ENCODE results near the gene CTNNAL1. TPM values are rescaled to one million over a fixed set of nuclear protein-coding genes. Genes with fewer than 3 reads are reported as not detected.

CTNNAL1 gene
- total RNA-seq, 2 experiments from 2014 or later = 23.2 to 25.9 TPM

GRCh38 chr9:109010746-109011145 is 2.6 kb downstream of the CTNNAL1 start:
- POLR2A ChIA-PET = interaction anchor here (1.0 kb wide), 1 partner anchor 108 kb away, joined by 4 read pairs; no protein-coding TSS in a partner anchor
- intact Hi-C loops (cut with micrococcal nuclease) = loop anchor here (1.0 to 5.0 kb wide), 3 partner anchors 91 to 1728 kb away; partner anchors contain the start of gene RAD23B
- Mint-ChIP-seq H3K36me3 (no peaks in the 10 kb centered on the region), H3K4me3 (peak overlapping the region; percentile 18), H3K27me3 (peaks cover 2% of the 10 kb centered on the region), H3K27ac (peak overlapping the region; percentile 36), H3K4me1 (ENCODE audit: low read depth) (peaks cover 25% of the 10 kb centered on the region), H3K9me3 (no peaks in the 10 kb centered on the region)
- CTCF ChIA-PET = interaction anchor here (1.0 kb wide), 1 partner anchor 57 kb away, joined by 4 read pairs; no protein-coding TSS in a partner anchor
- DNase-seq = peak; percentile 86

- H3K27ac Mint-ChIP-seq = no peak overlapping the region
- CTCF ChIA-PET = no interaction called here
- intact Hi-C loops (cut with micrococcal nuclease) = no loop called here
- peaks cover 12% of the 10 kb centered on the region for H3K36me3 Mint-ChIP-seq
- POLR2A ChIA-PET = no interaction called here
- no peak overlapping the region for H3K4me3 Mint-ChIP-seq
- no peak for DNase-seq
- peaks cover 11% of the 10 kb centered on the region for H3K4me1 Mint-ChIP-seq (ENCODE audit: low read depth)
- peaks cover under 1% of the 10 kb centered on the region for H3K27me3 Mint-ChIP-seq
- peaks cover 15% of the 10 kb centered on the region for H3K9me3 Mint-ChIP-seq
Measured at GRCh38 chr9:109005678-109006077, 7.6 kb downstream of the CTNNAL1 start.

GRCh38 chr9:109003116-109003515 is 10.2 kb downstream of the CTNNAL1 start:
- CTCF ChIA-PET = no interaction called here

GRCh38 chr9:109002141-109002540 is 11.2 kb downstream of the CTNNAL1 start:
- peaks cover 9% of the 10 kb centered on the region for H3K4me1 Mint-ChIP-seq (ENCODE audit: low read depth)
- H3K27ac Mint-ChIP-seq = no peak overlapping the region
- POLR2A ChIA-PET = no interaction called here
- H3K4me3 Mint-ChIP-seq = no peak overlapping the region
- intact Hi-C loops (cut with micrococcal nuclease) = no loop called here
- H3K9me3 Mint-ChIP-seq = peaks cover 15% of the 10 kb centered on the region
- DNase-seq = no peak
- CTCF ChIA-PET = no interaction called here
- H3K27me3 Mint-ChIP-seq = no peaks in the 10 kb centered on the region
- H3K36me3 Mint-ChIP-seq = peaks cover 12% of the 10 kb centered on the region

More at GRCh38 chr9:109003116-109003515, 10.2 kb downstream of the CTNNAL1 start:
- H3K27me3 Mint-ChIP-seq = no peaks in the 10 kb centered on the region
- POLR2A ChIA-PET = no interaction called here
- H3K27ac Mint-ChIP-seq = no peak overlapping the region
- H3K9me3 Mint-ChIP-seq = peaks cover 15% of the 10 kb centered on the region
- intact Hi-C loops (cut with micrococcal nuclease) = no loop called here
- peaks cover 9% of the 10 kb centered on the region for H3K4me1 Mint-ChIP-seq (ENCODE audit: low read depth)
- DNase-seq = no peak
- peaks cover 12% of the 10 kb centered on the region for H3K36me3 Mint-ChIP-seq
- H3K4me3 Mint-ChIP-seq = no peak overlapping the region

- CTCF ChIA-PET = no interaction called here
- Mint-ChIP-seq H3K36me3 (peaks cover 12% of the 10 kb centered on the region), H3K4me1 (ENCODE audit: low read depth) (peaks cover 9% of the 10 kb centered on the region), H3K9me3 (peaks cover 15% of the 10 kb centered on the region), H3K27me3 (no peaks in the 10 kb centered on the region), H3K4me3 (no peak overlapping the region), H3K27ac (no peak overlapping the region)
- intact Hi-C loops (cut with micrococcal nuclease) = no loop called here
- POLR2A ChIA-PET = no interaction called here
- no peak for DNase-seq
Measured at GRCh38 chr9:109001275-109001676, 12.0 kb downstream of the CTNNAL1 start.

GRCh38 chr9:108997112-108997511 is 16.2 kb downstream of the CTNNAL1 start:
- ChIA-PET CTCF (interaction anchor here (0.6 kb wide), 2 partner anchors 18 to 64 kb away, joined by 3 read pairs; no protein-coding TSS in a partner anchor), POLR2A (no interaction called here)
- no peaks in the 10 kb centered on the region for H3K27me3 Mint-ChIP-seq

GRCh38 chr9:108996643-108997042 is 16.7 kb downstream of the CTNNAL1 start:
- no peaks in the 10 kb centered on the region for H3K9me3 Mint-ChIP-seq
- H3K27ac Mint-ChIP-seq = no peak overlapping the region
- ChIA-PET CTCF (interaction anchor here (0.6 kb wide), 2 partner anchors 19 to 65 kb away, joined by 3 read pairs; no protein-coding TSS in a partner anchor), POLR2A (no interaction called here)
- intact Hi-C loops (cut with micrococcal nuclease) = no loop called here
- no peaks in the 10 kb centered on the region for H3K36me3 Mint-ChIP-seq
- H3K4me1 Mint-ChIP-seq (ENCODE audit: low read depth) = peaks cover 17% of the 10 kb centered on the region
- no peak for DNase-seq
- no peak overlapping the region for H3K4me3 Mint-ChIP-seq
- H3K27me3 Mint-ChIP-seq = no peaks in the 10 kb centered on the region

More at GRCh38 chr9:108997112-108997511, 16.2 kb downstream of the CTNNAL1 start:
- peaks cover under 1% of the 10 kb centered on the region for H3K36me3 Mint-ChIP-seq
- peaks cover under 1% of the 10 kb centered on the region for H3K9me3 Mint-ChIP-seq
- no peak overlapping the region for H3K4me3 Mint-ChIP-seq
- no peak overlapping the region for H3K27ac Mint-ChIP-seq
- DNase-seq = no peak
- intact Hi-C loops (cut with micrococcal nuclease) = no loop called here
- H3K4me1 Mint-ChIP-seq (ENCODE audit: low read depth) = peaks cover 17% of the 10 kb centered on the region

GRCh38 chr9:108994695-108995094 is 18.6 kb downstream of the CTNNAL1 start:
- intact Hi-C loops (cut with micrococcal nuclease) = no loop called here
- POLR2A ChIA-PET = no interaction called here

GRCh38 chr9:108991479-108991878 is 21.8 kb downstream of the CTNNAL1 start:
- ChIA-PET CTCF (no interaction called here), POLR2A (no interaction called here)
- Mint-ChIP-seq H3K9me3 (no peaks in the 10 kb centered on the region), H3K27me3 (no peaks in the 10 kb centered on the region), H3K4me3 (no peak overlapping the region), H3K4me1 (ENCODE audit: low read depth) (peaks cover 8% of the 10 kb centered on the region), H3K27ac (no peak overlapping the region), H3K36me3 (peaks cover 4% of the 10 kb centered on the region)
- DNase-seq = no peak
- intact Hi-C loops (cut with micrococcal nuclease) = no loop called here

More at GRCh38 chr9:108994695-108995094, 18.6 kb downstream of the CTNNAL1 start:
- no peak for DNase-seq
- no peak overlapping the region for H3K4me3 Mint-ChIP-seq
- H3K4me1 Mint-ChIP-seq (ENCODE audit: low read depth) = peaks cover 8% of the 10 kb centered on the region
- H3K36me3 Mint-ChIP-seq = peaks cover 4% of the 10 kb centered on the region
- no peak overlapping the region for H3K27ac Mint-ChIP-seq
- H3K27me3 Mint-ChIP-seq = no peaks in the 10 kb centered on the region
- CTCF ChIA-PET = no interaction called here
- H3K9me3 Mint-ChIP-seq = no peaks in the 10 kb centered on the region

GRCh38 chr9:108983885-108984284 is 29.4 kb downstream of the CTNNAL1 start:
- H3K27ac Mint-ChIP-seq = no peak overlapping the region
- no peak for DNase-seq
- H3K4me3 Mint-ChIP-seq = no peak overlapping the region
- no peaks in the 10 kb centered on the region for H3K9me3 Mint-ChIP-seq
- no peaks in the 10 kb centered on the region for H3K36me3 Mint-ChIP-seq
- CTCF ChIA-PET = no interaction called here
- no peaks in the 10 kb centered on the region for H3K4me1 Mint-ChIP-seq (ENCODE audit: low read depth)
- POLR2A ChIA-PET = no interaction called here
- no peaks in the 10 kb centered on the region for H3K27me3 Mint-ChIP-seq
- intact Hi-C loops (cut with micrococcal nuclease) = no loop called here

- intact Hi-C loops (cut with micrococcal nuclease) = no loop called here
- ChIA-PET POLR2A (no interaction called here), CTCF (no interaction called here)
- no peak for DNase-seq
- Mint-ChIP-seq H3K36me3 (no peaks in the 10 kb centered on the region), H3K27me3 (no peaks in the 10 kb centered on the region), H3K4me3 (no peak overlapping the region), H3K4me1 (ENCODE audit: low read depth) (no peaks in the 10 kb centered on the region), H3K27ac (no peak overlapping the region), H3K9me3 (no peaks in the 10 kb centered on the region)
Measured at GRCh38 chr9:108980893-108981292, 32.4 kb downstream of the CTNNAL1 start.

GRCh38 chr9:108978205-108978604 is 35.1 kb downstream of the CTNNAL1 start:
- H3K4me1 Mint-ChIP-seq (ENCODE audit: low read depth) = no peaks in the 10 kb centered on the region
- no peak for DNase-seq
- ChIA-PET POLR2A (no interaction called here), CTCF (no interaction called here)
- H3K36me3 Mint-ChIP-seq = no peaks in the 10 kb centered on the region
- no peaks in the 10 kb centered on the region for H3K27me3 Mint-ChIP-seq
- H3K4me3 Mint-ChIP-seq = no peak overlapping the region
- H3K9me3 Mint-ChIP-seq = no peaks in the 10 kb centered on the region
- H3K27ac Mint-ChIP-seq = no peak overlapping the region
- intact Hi-C loops (cut with micrococcal nuclease) = no loop called here

GRCh38 chr9:108973895-108974294 is 39.4 kb downstream of the CTNNAL1 start:
- DNase-seq = no peak
- H3K27ac Mint-ChIP-seq = no peak overlapping the region
- intact Hi-C loops (cut with micrococcal nuclease) = no loop called here
- POLR2A ChIA-PET = no interaction called here
- no peaks in the 10 kb centered on the region for H3K27me3 Mint-ChIP-seq
- H3K36me3 Mint-ChIP-seq = peaks cover 6% of the 10 kb centered on the region
- CTCF ChIA-PET = no interaction called here
- no peak overlapping the region for H3K4me3 Mint-ChIP-seq
- H3K4me1 Mint-ChIP-seq (ENCODE audit: low read depth) = no peaks in the 10 kb centered on the region
- H3K9me3 Mint-ChIP-seq = peaks cover 12% of the 10 kb centered on the region
